Stimulated activated CD4-positive, alpha-beta T cell treated with anti-CD3 and anti-CD28 coated beads, TNF-alpha, amount 100 ng/mL, for 4 hours (primary cell): ENCODE measurements around the gene IRF4.

ENCODE experiments used
- DNase-seq, 3 experiments: peaks; one replicate each; pipeline ENCODE4 v3.0.0-alpha.2; 2020; ENCODE audit warnings: low read depth in 3 of 3

IRF4 gene

DNA sequence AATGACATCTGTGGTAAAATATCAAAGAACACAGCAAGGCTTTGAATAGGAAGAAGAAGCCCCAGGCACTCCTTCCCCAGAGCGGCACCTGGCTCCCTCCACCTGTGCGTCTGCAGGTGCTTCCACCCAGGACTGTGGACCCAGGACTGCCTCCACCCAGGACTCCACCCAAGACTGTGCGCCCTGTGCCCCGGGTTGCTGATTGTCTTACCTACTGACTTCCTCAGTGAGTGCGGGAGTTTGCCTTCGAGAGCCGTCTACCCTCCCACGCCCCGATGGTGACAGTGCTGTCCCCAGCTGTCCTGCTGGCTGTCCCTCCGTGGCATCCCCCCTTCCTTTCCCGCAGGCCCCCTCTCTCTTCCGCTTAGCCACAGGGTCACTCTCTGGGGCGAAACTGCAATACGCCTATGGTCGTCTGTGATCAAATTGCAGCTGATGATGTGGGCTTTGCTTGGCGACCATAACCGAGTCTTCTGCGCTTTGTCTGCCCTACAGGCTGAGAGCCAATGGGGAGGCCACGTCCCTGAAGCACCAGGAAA lies 52.1 kb downstream of the IRF4 start:
- no peak for DNase-seq

GRCh38 chr6:444653-445275 lies 53.2 kb downstream of the IRF4 start:
- peak in 1 of 3 experiments; percentile 49 for DNase-seq

DNA sequence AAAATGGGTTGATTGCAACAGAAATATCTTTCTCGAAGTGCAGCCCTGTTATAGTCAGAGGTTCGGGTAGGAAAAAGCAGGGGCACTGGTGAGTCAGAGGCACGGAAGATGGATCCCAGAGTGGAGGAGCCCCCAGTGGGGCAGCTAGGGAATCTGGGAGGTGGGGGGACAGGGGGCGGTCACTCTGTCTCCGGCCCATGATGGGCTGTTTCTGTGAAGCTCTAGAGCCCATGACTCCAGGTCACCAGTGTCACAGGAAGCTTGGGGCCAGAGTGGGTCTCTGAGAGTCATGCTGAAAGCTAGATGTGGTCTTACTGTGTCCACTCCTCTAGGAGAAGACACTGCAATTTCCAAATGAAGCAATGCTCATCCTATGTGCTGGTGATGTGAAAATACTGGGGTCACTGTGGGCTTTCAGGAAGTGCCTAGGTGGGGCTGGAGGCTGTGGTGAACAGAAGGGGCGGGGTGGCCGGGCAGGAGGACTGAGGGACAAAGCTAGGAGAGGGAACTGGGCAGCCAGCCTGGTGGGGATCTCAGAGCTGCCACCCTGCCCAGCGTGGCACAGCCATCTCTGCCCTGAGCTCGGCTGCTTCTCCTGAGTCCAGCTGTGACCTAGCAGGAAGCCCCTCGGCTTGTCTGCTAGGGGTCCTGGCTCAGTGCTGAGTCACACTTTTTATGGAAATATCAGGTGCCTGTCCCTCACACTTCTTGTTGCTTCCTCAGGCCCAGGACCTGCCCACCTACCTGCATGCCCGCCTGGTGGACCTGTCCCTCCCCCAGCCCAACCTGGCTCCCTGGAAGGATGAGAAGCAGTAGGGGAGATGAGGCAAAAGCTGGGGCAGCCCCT lies 54.2 kb downstream of the IRF4 start:
- DNase-seq, result no peak

DNA sequence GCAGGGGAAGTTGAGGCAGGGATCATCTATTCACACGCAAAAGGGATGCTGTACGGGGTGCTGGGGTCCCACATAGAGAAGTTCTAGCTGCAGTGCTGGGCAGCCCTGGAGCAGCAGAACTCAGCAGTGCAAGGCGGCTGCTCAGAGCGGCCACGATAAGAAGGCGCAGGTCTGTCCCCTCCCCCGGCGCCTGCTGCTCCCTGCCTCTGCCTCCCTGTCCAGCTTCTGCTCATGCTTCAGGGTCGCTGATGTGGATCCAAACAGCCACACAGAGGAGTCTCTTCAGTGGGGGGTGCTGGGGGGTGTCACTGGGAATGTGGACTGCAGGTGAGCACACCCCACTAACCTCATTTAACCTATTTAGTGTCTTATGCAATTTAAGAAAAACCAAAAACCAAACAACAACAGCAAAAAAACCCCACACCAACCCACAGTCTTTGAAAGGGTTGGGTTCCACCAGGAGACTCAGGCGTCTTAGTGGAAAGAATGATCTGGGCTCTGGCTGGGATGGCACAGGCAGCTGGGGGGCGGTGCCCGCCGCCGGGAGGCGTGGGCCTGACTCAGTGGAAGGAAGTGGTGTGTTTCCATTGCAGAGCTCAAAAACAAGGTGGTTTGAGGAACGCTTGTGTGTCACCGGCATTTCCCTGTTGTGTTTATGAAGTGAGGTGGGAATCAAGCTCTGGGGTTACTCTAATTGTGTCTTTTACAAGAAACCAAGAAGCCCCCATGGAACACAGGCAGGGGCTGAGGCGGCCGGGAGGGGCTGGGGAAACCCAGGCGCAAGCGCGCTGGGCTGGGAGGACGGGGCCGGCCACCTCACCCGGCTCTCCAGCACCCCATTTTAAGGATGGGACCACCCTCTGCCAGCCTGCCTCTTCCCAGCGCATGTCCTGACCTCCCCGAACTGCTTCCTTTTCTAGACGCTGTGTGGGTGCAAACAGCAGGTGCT lies 55.1 kb downstream of the IRF4 start:
- peak; percentile 78 to 93 (median 91) for DNase-seq

DNA sequence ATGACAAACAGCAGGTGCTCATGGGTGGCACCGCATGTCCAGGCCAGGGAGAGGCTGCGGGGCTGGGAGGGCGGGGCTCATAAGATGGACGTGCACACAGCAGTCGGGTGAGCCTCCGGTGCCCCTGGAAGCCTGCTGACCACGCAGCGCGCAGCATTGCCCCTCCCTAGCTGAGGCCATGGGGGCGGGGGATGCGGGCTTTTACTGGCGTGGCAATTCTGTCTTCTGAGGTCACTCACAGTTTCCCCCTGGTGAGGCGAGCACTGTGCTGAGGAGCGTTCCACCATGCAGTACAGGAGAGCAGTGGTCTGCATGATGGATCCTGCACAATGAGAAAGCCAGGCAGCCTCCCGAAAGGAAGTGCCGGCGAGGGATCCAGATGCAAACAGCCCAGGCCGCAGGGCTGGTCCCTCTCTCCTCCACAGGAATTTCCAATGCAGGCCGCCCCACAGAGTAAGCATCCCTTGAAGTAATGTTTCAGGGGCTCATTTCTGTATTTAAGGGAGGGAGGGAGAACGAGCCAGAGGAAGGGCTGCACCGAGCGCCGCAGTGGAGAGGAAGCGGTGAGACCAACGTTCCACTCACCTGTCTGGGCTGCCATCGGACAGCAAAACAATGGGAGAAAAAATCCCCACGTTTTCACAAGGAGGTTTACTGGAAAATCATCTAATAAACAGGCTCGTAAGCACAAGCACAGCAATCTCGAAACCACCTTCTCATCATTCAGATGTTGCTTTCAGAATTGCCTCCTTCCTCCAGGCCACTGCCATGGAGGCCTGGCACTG lies 56.0 kb downstream of the IRF4 start:
- no peak for DNase-seq

DNA sequence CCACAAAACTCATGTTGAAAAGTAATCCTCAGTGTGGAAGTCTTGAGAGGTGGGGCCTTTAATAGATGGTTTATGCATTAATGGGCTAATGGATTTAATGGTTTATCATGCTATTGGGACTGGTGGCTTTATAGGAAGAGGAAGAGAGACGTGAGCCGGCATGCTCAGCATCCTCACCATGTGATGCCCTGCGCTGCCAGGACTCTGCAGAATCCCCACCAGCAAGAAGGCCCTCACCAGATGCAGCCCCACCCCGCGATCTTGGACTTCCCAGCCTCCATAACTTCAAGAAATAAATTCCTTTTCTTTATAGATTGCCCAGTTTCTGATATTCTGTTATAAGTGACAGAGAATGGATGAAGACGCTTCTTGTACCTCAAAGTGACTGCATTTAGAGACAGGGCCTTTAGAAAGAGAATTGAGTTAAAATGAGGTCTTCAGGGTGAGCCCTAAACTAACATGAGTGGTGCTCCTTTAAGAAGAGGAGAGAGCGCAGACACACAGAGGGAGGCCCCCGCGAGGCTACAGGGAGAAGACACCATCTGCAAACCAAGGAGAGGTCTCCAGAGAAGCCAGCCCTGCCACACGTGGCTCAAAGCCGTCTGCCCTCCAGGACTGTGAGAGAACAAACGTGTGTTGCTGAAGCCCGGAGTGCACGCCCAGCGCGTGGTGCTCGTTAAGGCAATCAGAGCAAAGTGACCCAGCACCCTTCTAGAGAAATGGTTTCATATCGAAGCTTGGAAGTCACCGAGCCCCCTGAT lies 56.9 kb downstream of the IRF4 start:
- DNase-seq, result no peak

DNA sequence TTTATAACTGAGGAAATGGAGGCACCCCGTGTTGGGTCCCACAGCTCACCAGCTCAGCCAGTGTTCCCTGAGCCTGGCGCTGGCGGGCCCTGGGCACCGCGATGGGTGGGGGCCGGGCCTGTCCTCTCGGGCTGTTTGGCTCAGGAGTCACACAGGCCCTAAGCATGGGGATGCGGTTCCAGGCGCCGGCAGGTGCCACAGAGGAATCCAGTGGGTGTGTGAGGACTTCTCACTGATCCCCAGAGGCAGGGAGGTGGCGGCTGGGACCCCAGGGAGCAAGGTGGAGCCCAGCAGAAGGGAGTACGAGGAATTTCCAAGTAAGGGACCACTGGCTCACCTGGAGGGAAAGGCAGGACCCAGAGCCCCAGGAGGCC lies 57.5 kb downstream of the IRF4 start:
- no peak for DNase-seq

DNA sequence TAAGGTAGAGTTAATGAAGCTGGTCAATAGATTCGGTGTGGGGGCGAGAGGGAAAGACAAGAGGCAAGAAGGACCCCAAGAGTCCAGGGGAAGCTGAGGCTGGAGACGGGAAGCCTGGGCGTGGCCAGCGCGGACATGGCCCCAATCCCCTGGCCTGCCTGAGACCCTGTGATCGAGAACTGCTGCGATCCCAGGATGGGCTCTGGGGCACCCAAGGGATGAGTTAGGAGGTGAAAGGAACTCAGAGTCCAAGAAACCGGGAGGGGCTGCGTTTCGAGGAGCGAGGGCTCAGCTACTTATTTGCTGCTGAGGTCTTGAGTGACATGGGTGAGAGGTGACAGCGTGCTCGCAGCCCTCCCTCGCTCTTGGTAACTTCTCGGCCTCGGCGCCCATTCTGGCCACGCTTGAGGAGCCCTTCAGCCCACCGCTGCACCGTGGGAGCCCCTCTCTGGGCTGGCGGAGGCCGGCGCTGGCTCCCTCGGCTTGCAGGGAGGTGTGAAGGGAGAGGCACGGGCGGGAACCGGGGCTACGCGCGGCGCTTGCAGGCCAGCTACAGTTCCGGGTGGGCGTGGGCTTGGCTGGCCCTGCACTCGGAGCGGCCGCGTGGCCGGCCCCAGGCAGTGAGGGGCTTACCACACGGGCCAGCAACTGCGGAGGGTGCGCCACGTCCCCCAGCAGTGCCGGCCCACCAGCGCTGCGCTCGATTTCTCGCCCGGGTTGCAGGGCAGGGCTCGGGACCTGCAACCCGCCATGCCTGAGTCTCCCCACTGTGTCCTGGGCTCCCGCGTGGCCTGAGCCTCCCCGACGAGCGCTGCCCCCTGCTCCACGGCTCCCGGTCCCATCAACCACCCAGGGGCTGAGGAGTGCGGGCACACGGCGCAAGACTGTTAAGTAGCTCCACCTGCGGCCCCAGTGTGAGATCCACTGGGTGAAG lies 58.2 kb downstream of the IRF4 start:
- no peak for DNase-seq

- DNase-seq, result no peak
Observed at GRCh38 chr6:451336-451735, 59.8 kb downstream of the IRF4 start.

DNA sequence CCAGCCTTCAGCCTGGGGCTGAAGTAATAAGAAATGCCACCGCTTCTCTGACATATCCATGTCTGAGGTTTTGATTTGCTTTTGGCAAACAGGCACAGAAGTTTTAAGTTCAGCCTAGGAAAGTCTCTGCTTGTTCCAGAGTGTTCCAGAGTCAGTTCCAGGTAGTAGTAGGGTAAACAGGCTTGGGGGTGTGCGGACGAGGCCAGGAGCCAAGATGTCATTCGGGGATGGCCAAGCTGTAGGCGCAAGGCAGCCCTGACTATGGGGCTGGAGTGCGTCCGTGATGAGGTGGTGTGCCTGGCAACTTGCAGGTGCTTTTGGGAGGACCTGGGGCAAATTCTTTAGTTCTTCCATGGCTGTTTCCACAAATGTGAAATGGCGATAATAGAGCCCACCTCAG lies 60.3 kb downstream of the IRF4 start:
- DNase-seq, result no peak

DNA sequence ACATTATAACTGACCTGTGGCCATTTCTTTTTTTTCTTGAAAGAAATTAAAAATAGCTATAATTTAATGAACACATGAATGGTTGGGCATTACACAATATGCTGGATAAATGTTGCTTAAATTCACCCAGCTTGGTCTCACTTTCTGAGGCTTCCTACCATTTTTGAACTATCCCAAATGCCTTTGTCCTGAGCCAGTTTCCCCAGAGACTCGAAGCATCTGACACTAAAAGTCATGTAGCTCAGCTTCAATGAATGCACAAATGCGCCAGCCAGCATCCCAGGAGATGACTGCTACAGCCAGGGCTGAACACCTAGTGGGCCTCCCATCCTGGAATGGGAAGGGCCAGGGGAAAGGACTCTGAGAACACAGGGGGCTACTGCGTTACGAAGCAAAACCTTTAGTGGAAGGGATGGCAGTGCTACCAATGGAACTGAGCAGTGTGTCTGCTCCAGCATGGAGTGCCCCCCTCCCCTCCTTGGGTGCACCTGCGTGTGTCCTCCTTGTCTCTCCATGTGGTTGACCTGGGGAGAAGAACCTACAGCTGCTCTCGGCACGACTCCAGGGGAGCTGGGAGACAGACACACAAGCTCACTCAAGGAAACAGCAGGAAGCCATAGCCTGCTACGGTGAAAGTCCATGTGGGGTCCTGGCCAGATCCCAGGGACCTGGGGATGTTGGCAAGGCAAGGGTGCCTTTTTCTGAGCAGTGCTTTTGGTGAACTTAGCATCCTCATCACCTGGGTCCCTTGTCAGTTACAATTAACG lies 60.9 kb downstream of the IRF4 start:
- DNase-seq, result no peak

GRCh38 chr6:453152-453551 lies 61.6 kb downstream of the IRF4 start:
- DNase-seq, result no peak

DNA sequence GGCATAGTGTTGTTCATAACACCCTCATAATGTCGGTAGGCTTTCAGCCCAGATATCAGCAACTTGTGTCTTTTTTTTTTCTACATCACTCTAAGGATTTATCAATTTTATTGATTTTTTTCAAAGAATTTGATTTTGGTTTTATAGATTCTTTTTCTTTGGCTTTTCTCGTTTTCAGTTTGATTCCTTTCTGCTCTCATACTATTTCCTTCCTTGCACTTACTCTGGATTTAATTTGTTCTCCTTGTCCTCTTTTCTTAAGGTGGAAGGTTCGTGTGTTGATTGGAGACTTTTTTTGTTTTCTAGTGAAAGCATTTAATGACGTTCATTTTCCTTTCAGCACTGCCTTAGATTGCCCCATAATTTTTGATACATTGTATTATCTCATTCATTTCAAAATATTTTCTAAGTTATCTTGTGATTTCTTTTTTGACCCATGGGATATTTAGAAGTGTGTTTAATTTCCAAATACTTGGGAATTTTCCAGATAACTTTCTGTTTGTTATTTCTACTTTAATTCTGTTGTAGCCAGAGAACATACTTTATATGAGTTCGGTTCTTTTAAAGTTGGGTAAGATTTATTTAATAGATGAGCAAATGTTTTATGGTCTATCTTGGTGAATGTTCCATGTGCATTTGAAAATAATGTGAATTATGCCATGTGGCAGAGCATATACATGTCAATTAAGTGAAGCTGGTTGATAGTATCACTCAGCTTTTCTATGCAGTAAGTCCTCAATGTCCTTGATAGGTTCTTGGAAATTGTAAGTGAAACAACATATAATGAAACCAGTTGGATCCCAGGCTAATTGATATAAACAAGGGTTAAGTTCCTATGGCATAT lies 62.8 kb downstream of the IRF4 start:
- no peak for DNase-seq

DNA sequence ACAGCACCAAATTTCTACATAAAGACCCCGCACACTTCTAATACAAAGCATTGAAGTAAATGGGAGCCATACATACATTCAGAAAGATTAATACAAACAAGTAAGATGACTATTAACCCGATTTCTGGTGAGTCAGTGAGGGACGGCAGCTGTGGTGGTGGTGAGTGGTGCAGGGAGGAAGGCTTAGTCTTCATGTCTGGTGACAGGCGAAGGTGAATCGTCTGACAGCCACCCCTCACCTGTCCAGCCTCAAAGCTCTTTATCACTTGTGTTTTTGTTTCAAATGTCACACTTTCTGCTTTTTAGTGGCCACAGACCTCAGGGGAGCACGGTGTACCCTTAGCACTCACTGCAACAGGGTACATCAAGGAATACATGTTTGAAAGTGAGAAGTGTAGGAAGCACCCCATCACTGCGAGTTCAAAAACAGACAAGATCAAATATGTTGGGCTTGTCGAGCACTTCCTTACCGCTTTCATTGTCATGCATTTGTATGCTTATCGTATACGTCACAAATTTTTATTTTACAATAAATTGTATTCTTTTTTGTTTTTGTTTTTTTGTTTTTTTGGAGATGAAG lies 63.5 kb downstream of the IRF4 start:
- no peak for DNase-seq

DNA sequence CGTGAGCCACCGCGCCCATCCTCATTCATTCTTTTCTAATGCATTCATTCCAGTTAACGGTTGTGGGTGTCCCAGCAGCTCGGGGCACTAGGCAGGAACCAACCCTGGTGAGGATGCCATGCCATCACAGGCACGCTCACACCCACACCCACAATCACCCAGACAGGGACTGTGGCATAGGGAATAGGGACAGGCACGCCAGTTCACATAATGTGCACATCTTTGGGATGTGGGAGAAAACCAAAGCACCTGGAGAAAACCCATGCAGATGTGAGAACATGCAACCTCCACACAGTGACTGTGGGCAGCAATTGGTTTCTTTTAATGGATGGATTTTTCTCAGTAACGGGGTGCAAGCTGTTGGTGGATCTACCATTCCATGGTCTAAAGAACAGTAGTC lies 64.3 kb downstream of the IRF4 start:
- no peak for DNase-seq

GRCh38 chr6:456358-456867 lies 64.9 kb downstream of the IRF4 start:
- DNase-seq, result no peak

GRCh38 chr6:456887-457286 lies 65.3 kb downstream of the IRF4 start:
- no peak for DNase-seq
